Measurements from ENCODE around the gene FBXO3. TPM values are rescaled to one million over a fixed set of nuclear protein-coding genes. Genes with fewer than 3 reads are reported as not detected.

The FBXO3 gene
- total RNA-seq, 1 experiment from 2014 or later, result 18.9 TPM

GRCh38 chr11:33709466-33709865 is 64.9 kb downstream of the FBXO3 start:
- Histone ChIP-seq H3K79me1 (ENCODE audit: insufficient read depth, low read depth, low read length, poor library complexity, severe bottlenecking) (no peaks in the 10 kb centered on the region), H3K4me1 (ENCODE audit: insufficient read depth, low read length) (peaks cover 4% of the 10 kb centered on the region; the same call in 1 of the 2 replicates), H3K56ac (ENCODE audit: insufficient read length, low read depth, low read length) (no peak overlapping the region), H2AK5ac (ENCODE audit: insufficient read length, low read length) (no peak overlapping the region), H2BK20ac (ENCODE audit: low read depth, low read length, poor library complexity, severe bottlenecking) (no peak overlapping the region), H3K27me3 (ENCODE audit: insufficient read depth, low read length) (no peaks in the 10 kb centered on the region), H4K20me1 (ENCODE audit: control insufficient read depth, insufficient read depth, insufficient read length) (no peaks in the 10 kb centered on the region), H2BK12ac (ENCODE audit: insufficient read length, low read depth, low read length) (no peak overlapping the region), H3T11ph (ENCODE audit: low read length) (no peak overlapping the region), H3K23ac (ENCODE audit: insufficient read length, low read depth, low read length) (no peak overlapping the region), H3K4ac (ENCODE audit: low read depth, low read length) (no peak overlapping the region), H3K4me2 (ENCODE audit: insufficient read depth, insufficient read length, low read length) (no peak overlapping the region), H4K8ac (replicated peaks; ENCODE audit: insufficient read length, low read depth, low read length) (no peak overlapping the region), H3K14ac (ENCODE audit: insufficient read depth, low read length) (no peak overlapping the region), H2AFZ (ENCODE audit: low read length) (no peak overlapping the region), H3K23me2 (ENCODE audit: insufficient read length, low read depth, low read length, poor library complexity, severe bottlenecking) (no peaks in the 10 kb centered on the region), H3K18ac (ENCODE audit: insufficient read length, low read depth, low read length) (no peak overlapping the region), H4K5ac (ENCODE audit: insufficient read length, low read depth, low read length) (no peak overlapping the region), H2BK5ac (ENCODE audit: insufficient read length, low read length) (no peak overlapping the region), H2BK15ac (ENCODE audit: low read depth, low read length) (no peak overlapping the region), H4K91ac (ENCODE audit: insufficient read length, low read depth, low read length) (no peak overlapping the region), H3K9ac (ENCODE audit: extremely low read depth, insufficient read length, low read length) (no peak overlapping the region), H3K27ac (ENCODE audit: insufficient read length, low read depth, low read length) (no peak overlapping the region), H3K9me3 (ENCODE audit: control insufficient read depth, low read depth, low read length) (no peaks in the 10 kb centered on the region), H2BK120ac (ENCODE audit: low read depth, low read length, poor library complexity, severe bottlenecking) (no peak overlapping the region), H3K79me2 (ENCODE audit: insufficient read depth, low read length) (0 out of 2 replicates have a peak, but pooled peaks cover 2% of the 10 kb centered on the region)
- H3K27me3 Mint-ChIP-seq (ENCODE audit: low read depth), result no peaks in the 10 kb centered on the region
- WGBS (ENCODE audit: extremely low coverage, insufficient read length, low lambda C conversion rate), result no CpG with 5 or more reads among the region's 3 CpGs
- H3K4me1 Mint-ChIP-seq, result peaks cover 3 to 7% of the 10 kb centered on the region in 2 experiments; a peak in 3 of 4 replicates
- peaks cover 8 to 32% (median 25%) of the 10 kb centered on the region in 3 experiments; a peak in 6 of 7 replicates for H3K36me3 Mint-ChIP-seq (ENCODE audit: insufficient read depth in 1 of 3, low read depth in 3 of 3)
- no peak overlapping the region for H3K27ac Mint-ChIP-seq
- no peak for DNase-seq
- no peak overlapping the region for H3K4me3 Mint-ChIP-seq
- H3K9me3 Mint-ChIP-seq, result no peaks in the 10 kb centered on the region
- no peak for TF ChIP-seq CTCF (conservative IDR thresholded peaks at IDR 0.05)

All from H9 (cell line).